ENCODE results near the gene FARP1.

The FARP1 gene

GRCh38 chr13:98496966-98497365, 354.1 kb downstream of the FARP1 start:
- Histone ChIP-seq H3K4me3 (IDR thresholded peaks at IDR 0.05; ENCODE audit: insufficient read depth, low read depth, low read length) (no peak overlapping the region), H3K27me3 (ENCODE audit: insufficient read depth, low read depth) (no peaks in the 10 kb centered on the region), H3K36me3 (ENCODE audit: insufficient read depth) (no peaks in the 10 kb centered on the region), H3K9ac (no peak overlapping the region), H3K79me2 (ENCODE audit: insufficient read depth, low read depth) (peaks cover 12% of the 10 kb centered on the region; the same call in 1 of the 2 replicates), H3K4me1 (ENCODE audit: low read depth, poor library complexity, severe bottlenecking) (peaks cover 15% of the 10 kb centered on the region), H4K20me1 (ENCODE audit: insufficient read depth) (no peaks in the 10 kb centered on the region), H3K27ac (no peak overlapping the region), H3K4me2 (no peak overlapping the region), H2AFZ (ENCODE audit: low read depth) (no peak overlapping the region)
- TF ChIP-seq CTCF (conservative IDR thresholded peaks at IDR 0.05; ENCODE audit: low read depth, low read length), result no peak

GRCh38 chr13:98500963-98501421, 358.1 kb downstream of the FARP1 start:
- H3K36me3 ChIP-seq (ENCODE audit: insufficient read depth), result no peaks in the 10 kb centered on the region
- H3K4me2 ChIP-seq, result no peak overlapping the region
- H3K79me2 ChIP-seq (ENCODE audit: insufficient read depth, low read depth), result peaks cover 16% of the 10 kb centered on the region; the same call in 1 of the 2 replicates
- TF ChIP-seq CTCF (conservative IDR thresholded peaks at IDR 0.05; ENCODE audit: low read depth, low read length), result no peak
- H2AFZ ChIP-seq (ENCODE audit: low read depth), result no peak overlapping the region
- H4K20me1 ChIP-seq (ENCODE audit: insufficient read depth), result 0 out of 2 replicates have a peak, but pooled peaks cover 5% of the 10 kb centered on the region
- H3K27me3 ChIP-seq (ENCODE audit: insufficient read depth, low read depth), result no peaks in the 10 kb centered on the region
- no peak overlapping the region for H3K9ac ChIP-seq
- H3K4me3 ChIP-seq (IDR thresholded peaks at IDR 0.05; ENCODE audit: insufficient read depth, low read depth, low read length), result no peak overlapping the region
- no peak overlapping the region for H3K27ac ChIP-seq
- H3K4me1 ChIP-seq (ENCODE audit: low read depth, poor library complexity, severe bottlenecking), result peaks cover 3% of the 10 kb centered on the region

GRCh38 chr13:98503175-98504028, 360.5 kb downstream of the FARP1 start:
- Histone ChIP-seq H3K4me2 (no peak overlapping the region), H3K27ac (no peak overlapping the region), H3K4me3 (IDR thresholded peaks at IDR 0.05; ENCODE audit: insufficient read depth, low read depth, low read length) (no peak overlapping the region), H3K27me3 (ENCODE audit: insufficient read depth, low read depth) (no peaks in the 10 kb centered on the region), H2AFZ (ENCODE audit: low read depth) (no peak overlapping the region), H3K36me3 (ENCODE audit: insufficient read depth) (no peaks in the 10 kb centered on the region), H3K4me1 (ENCODE audit: low read depth, poor library complexity, severe bottlenecking) (peaks cover 8% of the 10 kb centered on the region), H3K79me2 (ENCODE audit: insufficient read depth, low read depth) (peaks cover 38% of the 10 kb centered on the region), H3K9ac (no peak overlapping the region), H4K20me1 (ENCODE audit: insufficient read depth) (0 out of 2 replicates have a peak, but pooled peaks cover 5% of the 10 kb centered on the region)
- no peak for TF ChIP-seq CTCF (conservative IDR thresholded peaks at IDR 0.05; ENCODE audit: low read depth, low read length)

- no peak overlapping the region for H3K9ac ChIP-seq
- H3K4me1 ChIP-seq (ENCODE audit: low read depth, poor library complexity, severe bottlenecking), result peaks cover 14% of the 10 kb centered on the region
- H3K27ac ChIP-seq, result no peak overlapping the region
- H3K27me3 ChIP-seq (ENCODE audit: insufficient read depth, low read depth), result no peaks in the 10 kb centered on the region
- 0 out of 2 replicates have a peak, but pooled peaks cover 5% of the 10 kb centered on the region for H4K20me1 ChIP-seq (ENCODE audit: insufficient read depth)
- H3K36me3 ChIP-seq (ENCODE audit: insufficient read depth), result no peaks in the 10 kb centered on the region
- peaks cover 44% of the 10 kb centered on the region for H3K79me2 ChIP-seq (ENCODE audit: insufficient read depth, low read depth)
- no peak overlapping the region for H2AFZ ChIP-seq (ENCODE audit: low read depth)
- no peak for TF ChIP-seq CTCF (conservative IDR thresholded peaks at IDR 0.05; ENCODE audit: low read depth, low read length)
- H3K4me3 ChIP-seq (IDR thresholded peaks at IDR 0.05; ENCODE audit: insufficient read depth, low read depth, low read length), result no peak overlapping the region
- no peak overlapping the region for H3K4me2 ChIP-seq
These were observed 361.1 kb downstream of the FARP1 start for GRCh38 chr13:98504029-98504351.
